Stomach (tissue), 9 donors: Measurements from ENCODE around the gene ZMIZ1. TPM values are rescaled to one million over a fixed set of nuclear protein-coding genes. Genes with fewer than 3 reads are reported as not detected.
A peak's percentile ranks its signal among the peaks of the same experiment; 100 is the strongest.

Experiments
- DNase-seq, 2 donors: peaks; one replicate each; pipeline versions ENCODE4 v3.0.0 to v3.0.0-alpha.2; 2013 to 2019
- H3K27ac ChIP-seq, 5 donors: fragments of 200-600 bp in 4 of 5; sonication (generic) in 4 of 5; one replicate each; pipeline ENCODE4 v1.5.1; 2013 to 2019; ENCODE audit warnings: mild to moderate bottlenecking in 1 of 5, moderate library complexity in 1 of 5
- H3K27me3 ChIP-seq, 3 donors: fragments of 200-600 bp; sonication (generic); one replicate each; pipeline ENCODE4 v1.5.1; 2017 to 2019; ENCODE audit warnings: mixed run types in 1 of 3
- H3K36me3 ChIP-seq, 4 donors: fragments of 200-600 bp; sonication (generic); 1 replicate in 3 of 4; 2 replicates in 1 of 4; pipeline ENCODE4 v1.5.1; 2016 to 2019
- H3K4me1 ChIP-seq, 4 donors: fragments of 200-600 bp; sonication (generic); one replicate each; pipeline ENCODE4 v1.5.1; 2016 to 2019
- H3K4me3 ChIP-seq, 4 donors: fragments of 200-600 bp; sonication (generic) in 3 of 4; one replicate each; pipeline ENCODE4 v1.5.1; 2016 to 2019; ENCODE audit warnings: mild to moderate bottlenecking in 1 of 4
- H3K9me3 ChIP-seq, 4 donors: fragments of 200-600 bp; sonication (generic); one replicate each; pipeline ENCODE4 v1.5.1; 2016 to 2019
- EP300 ChIP-seq: sonication (generic); formaldehyde crosslinking; IDR thresholded peaks from one replicate; pipeline ENCODE4 v1.6.1; 2017; ENCODE audit warnings: antibody characterized with exemption
- POLR2A ChIP-seq, 4 donors: fragments of 450-650 bp; IDR thresholded peaks; one replicate each; pipeline ENCODE4 v1.6.1; 2016; ENCODE audit warnings: antibody characterized with exemption in 4 of 4, control low read depth in 2 of 4, mild to moderate bottlenecking in 1 of 4, moderate library complexity in 1 of 4
- POLR2AphosphoS5 ChIP-seq, 3 donors: sonication (generic); formaldehyde crosslinking; IDR thresholded peaks; one replicate each; pipeline ENCODE4 v1.6.1; 2016; ENCODE audit warnings: antibody characterized with exemption in 3 of 3
- WGBS, 5 donors: extraction: QIAGEN DNeasy Blood & Tissue Kit in 3 of 5; methylation state at CpG; one replicate each; pipeline versions ENCODE4 v1.1.5 to v1.1.7; 2013 to 2018; 5-methylcytosine and 5-hydroxymethylcytosine counted together
- intact Hi-C: fragments of 100-400 bp; cut with DNase I; formaldehyde crosslinking; loops from one replicate; pipeline ENCODE4 v1.15.1; 2023; ENCODE audit warnings: low total_unique reads
- polyA plus RNA-seq, 3 donors: library from polyadenylated mRNA; stranded (reverse); fragments of 200-250 nt; gene quantifications; one replicate each; pipeline ENCODE4 v1.2.3, GENCODE V29; 2013
- total RNA-seq, 5 donors: library from RNA; depleted of rRNA; stranded (reverse); fragments of >200 nt; gene quantifications; one replicate each; pipeline versions ENCODE4 v1.1.0 to v1.2.3, GENCODE V29; 2014 to 2016
- TF ChIP-seq, protein P1 (sequence below), 7 experiments: fragments of 450-650 bp in 4 of 7; fragments of 200-600 bp in 3 of 7; sonication (generic) in 3 of 7; IDR thresholded peaks; one replicate each; pipeline ENCODE4 v1.5.1; 2016 to 2019; ENCODE audit warnings: antibody characterized with exemption in 7 of 7, control low read depth in 2 of 7, mild to moderate bottlenecking in 1 of 7
- donor health status: healthy with polysubstance abuse.
- donor health status: Bipolar disorder and iron deficiency.
- donor health status: healthy.

ZMIZ1 gene
- total and polyA plus RNA-seq, 8 donors, result 17.7 to 103 (median 26.3) TPM

DNA sequence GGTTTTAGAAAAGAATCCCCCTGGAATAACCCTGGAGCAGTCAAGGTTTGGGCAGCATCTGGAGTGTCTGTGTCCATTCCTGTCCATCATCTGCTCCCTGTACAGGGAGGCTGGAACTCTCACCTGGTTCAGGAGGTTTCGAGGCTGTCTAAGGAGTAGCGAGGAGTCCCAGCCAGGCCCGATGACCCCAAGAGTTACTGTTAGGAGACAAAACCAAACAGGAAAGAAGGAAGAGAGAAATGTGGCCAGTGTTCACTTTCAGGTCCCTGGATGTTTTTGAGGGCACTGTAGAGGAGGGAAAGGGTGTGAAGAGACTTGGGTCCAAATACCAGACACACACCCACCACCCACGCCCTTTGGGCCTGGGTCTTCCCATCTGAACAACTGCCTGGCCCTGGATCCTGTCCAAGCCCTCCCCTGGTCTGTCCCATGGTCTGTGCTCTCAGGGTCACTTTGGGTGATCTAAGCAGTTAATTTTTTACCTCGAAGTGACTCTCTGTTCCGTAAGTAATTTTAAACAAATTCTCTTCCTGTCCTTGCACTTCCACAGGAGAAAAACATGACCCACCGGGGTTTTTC lies 117.1 kb downstream of the ZMIZ1 start:
- H3K27me3 ChIP-seq, result no peaks in the 10 kb centered on the region
- peak overlapping the region; percentile 36 to 80 (median 67) for H3K27ac ChIP-seq
- no peak for TF ChIP-seq POLR2AphosphoS5 (IDR thresholded peaks at IDR 0.05)
- TF ChIP-seq, protein P1, sequence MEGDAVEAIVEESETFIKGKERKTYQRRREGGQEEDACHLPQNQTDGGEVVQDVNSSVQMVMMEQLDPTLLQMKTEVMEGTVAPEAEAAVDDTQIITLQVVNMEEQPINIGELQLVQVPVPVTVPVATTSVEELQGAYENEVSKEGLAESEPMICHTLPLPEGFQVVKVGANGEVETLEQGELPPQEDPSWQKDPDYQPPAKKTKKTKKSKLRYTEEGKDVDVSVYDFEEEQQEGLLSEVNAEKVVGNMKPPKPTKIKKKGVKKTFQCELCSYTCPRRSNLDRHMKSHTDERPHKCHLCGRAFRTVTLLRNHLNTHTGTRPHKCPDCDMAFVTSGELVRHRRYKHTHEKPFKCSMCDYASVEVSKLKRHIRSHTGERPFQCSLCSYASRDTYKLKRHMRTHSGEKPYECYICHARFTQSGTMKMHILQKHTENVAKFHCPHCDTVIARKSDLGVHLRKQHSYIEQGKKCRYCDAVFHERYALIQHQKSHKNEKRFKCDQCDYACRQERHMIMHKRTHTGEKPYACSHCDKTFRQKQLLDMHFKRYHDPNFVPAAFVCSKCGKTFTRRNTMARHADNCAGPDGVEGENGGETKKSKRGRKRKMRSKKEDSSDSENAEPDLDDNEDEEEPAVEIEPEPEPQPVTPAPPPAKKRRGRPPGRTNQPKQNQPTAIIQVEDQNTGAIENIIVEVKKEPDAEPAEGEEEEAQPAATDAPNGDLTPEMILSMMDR (IDR thresholded peaks at IDR 0.05), result no peak
- TF ChIP-seq POLR2A (IDR thresholded peaks at IDR 0.05), result no peak
- no peak for TF ChIP-seq EP300
- no peaks in the 10 kb centered on the region for H3K9me3 ChIP-seq
- DNase-seq, result no peak
- intact Hi-C loops, result no loop called here
- H3K4me3 ChIP-seq, result no peak overlapping the region
- peaks cover 0 to 28% (median 14%) of the 10 kb centered on the region in 4 donors for H3K36me3 ChIP-seq
- peaks cover 71 to 100% (median 86%) of the 10 kb centered on the region in 4 donors for H3K4me1 ChIP-seq
- WGBS, 5 donors, result 46 to 56% (median 53%) methylated on average over 6 to 7 of the region's 7 CpGs

DNA sequence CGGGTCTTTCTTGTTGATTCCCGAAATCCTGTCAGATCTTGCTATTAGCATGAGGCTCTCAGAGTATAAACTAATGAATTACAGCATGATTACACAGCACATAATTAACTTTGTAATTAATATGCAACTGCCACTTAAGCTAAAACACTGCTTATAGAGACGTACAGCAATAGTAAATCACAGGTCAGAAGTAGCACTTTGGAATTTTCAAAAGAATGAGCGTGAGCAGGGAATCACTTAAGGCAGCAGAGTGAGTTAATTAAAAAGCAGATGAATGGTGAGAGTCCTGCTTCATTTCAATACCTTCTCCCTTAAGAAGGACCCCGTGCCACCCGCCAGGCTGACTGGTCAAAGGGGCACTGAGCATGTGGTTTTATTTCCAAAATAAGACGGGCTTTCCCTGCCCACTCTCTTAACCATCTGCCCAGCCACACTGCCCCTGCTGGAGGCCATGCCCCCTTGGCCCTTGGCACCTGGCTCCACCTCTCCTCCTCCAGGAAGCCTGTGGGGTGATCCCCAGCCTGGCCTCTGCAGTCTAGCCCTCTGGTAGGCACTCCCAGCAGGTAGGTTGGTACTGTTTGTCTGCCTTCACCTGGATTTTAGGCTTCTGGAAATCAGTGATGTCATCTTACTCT lies 117.8 kb downstream of the ZMIZ1 start:
- no peak overlapping the region for H3K4me3 ChIP-seq
- 70 to 79% (median 74%) methylated on average over 7 of the region's 7 CpGs for WGBS, 5 donors
- H3K27ac ChIP-seq, result peak overlapping the region in 4 of 5 donors; percentile 36 to 80 (median 69)
- DNase-seq, result no peak
- H3K36me3 ChIP-seq, result peaks cover 0 to 25% (median 14%) of the 10 kb centered on the region in 4 donors
- peaks cover 65 to 98% (median 82%) of the 10 kb centered on the region in 4 donors for H3K4me1 ChIP-seq
- no peaks in the 10 kb centered on the region for H3K9me3 ChIP-seq
- intact Hi-C loops, result no loop called here
- TF ChIP-seq POLR2A (IDR thresholded peaks at IDR 0.05) (no peak), EP300 (no peak), POLR2AphosphoS5 (IDR thresholded peaks at IDR 0.05) (no peak)
- TF ChIP-seq, protein P1 (IDR thresholded peaks at IDR 0.05), result no peak
- no peaks in the 10 kb centered on the region for H3K27me3 ChIP-seq

- WGBS, 5 donors, result 87 to 92% (median 88%) methylated on average over 15 of the region's 15 CpGs
- Histone ChIP-seq H3K4me3 (no peak overlapping the region), H3K9me3 (no peaks in the 10 kb centered on the region), H3K27ac (peak overlapping the region in 2 of 5 donors; percentile 67 to 80), H3K27me3 (no peaks in the 10 kb centered on the region), H3K36me3 (peaks cover 0 to 25% (median 14%) of the 10 kb centered on the region in 4 donors), H3K4me1 (peaks cover 62 to 96% (median 82%) of the 10 kb centered on the region in 4 donors)
- intact Hi-C loops, result no loop called here
- TF ChIP-seq, protein P1 (IDR thresholded peaks at IDR 0.05), result no peak
- TF ChIP-seq POLR2AphosphoS5 (IDR thresholded peaks at IDR 0.05), result no peak
- DNase-seq, result no peak
Observed at GRCh38 chr10:79187121-79187940, 118.6 kb downstream of the ZMIZ1 start.

DNA sequence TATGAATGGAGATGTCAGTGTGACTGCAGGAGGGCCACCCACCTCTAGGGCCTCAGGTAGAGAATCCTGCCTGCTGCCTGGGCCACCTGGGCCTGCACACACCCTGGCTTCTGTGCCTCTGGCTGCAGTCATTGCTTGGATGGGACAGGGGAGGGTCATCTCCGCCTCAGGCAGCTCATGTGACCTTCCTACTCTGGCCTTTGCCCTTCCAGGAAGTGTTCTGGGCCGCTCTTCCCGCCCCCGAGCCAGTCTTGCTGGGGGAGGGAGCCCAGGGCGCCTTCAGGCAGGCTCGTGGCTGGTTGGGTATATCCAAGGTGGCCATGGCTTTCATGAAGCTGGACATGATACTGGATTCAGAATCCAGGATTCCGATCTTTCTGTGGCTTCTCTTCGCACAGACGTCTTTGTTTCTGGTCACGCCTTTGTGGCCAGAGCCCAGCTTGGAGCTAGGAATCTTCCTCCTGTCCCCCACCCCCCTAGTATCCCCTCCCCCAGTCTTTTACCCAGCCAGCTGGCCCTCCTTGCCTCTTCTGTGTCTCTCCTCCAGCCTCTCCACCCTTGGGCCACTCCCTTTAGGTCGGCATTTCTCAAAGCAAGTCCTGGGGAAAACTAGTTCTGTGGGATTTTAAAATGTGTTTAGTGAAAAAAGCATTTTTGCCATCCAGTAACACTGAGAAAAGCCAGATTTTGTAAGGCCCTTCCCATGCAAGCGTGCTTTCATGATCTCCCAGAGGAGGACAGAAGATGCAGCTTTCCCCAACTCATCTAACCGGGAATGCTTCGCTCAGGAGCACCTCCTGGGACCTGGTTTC lies 119.6 kb downstream of the ZMIZ1 start:
- Histone ChIP-seq H3K36me3 (peaks cover 0 to 32% (median 19%) of the 10 kb centered on the region in 4 donors), H3K27ac (peak overlapping the region in 2 of 5 donors; percentile 52 to 54), H3K27me3 (no peaks in the 10 kb centered on the region), H3K9me3 (no peaks in the 10 kb centered on the region), H3K4me1 (peaks cover 52 to 93% (median 78%) of the 10 kb centered on the region in 4 donors), H3K4me3 (no peak overlapping the region)
- intact Hi-C loops, result no loop called here
- peak in 1 of 2 donors; percentile 65 for DNase-seq
- 52 to 74% (median 62%) methylated on average over 9 to 14 of the region's 14 CpGs for WGBS, 5 donors
- TF ChIP-seq POLR2AphosphoS5 (IDR thresholded peaks at IDR 0.05) (peak in 1 of 3 donors; percentile 13), POLR2A (IDR thresholded peaks at IDR 0.05) (no peak), EP300 (no peak)
- TF ChIP-seq, protein P1 (IDR thresholded peaks at IDR 0.05), result no peak
